HK-2 (cell line): Measurements from ENCODE around the gene SGTA.
"Not testable (repeated sequence)": the region's sequence is repeated elsewhere in the genome, so short reads cannot be mapped to it uniquely, and the experiment has no call there.

Experiments used
- DNase-seq: peaks from one replicate; pipeline ENCODE4 v3.0.0-alpha.2; 2018; ENCODE audit not compliant: unreplicated experiment

SGTA gene

GRCh38 chr19:2713170-2713569 lies 69.9 kb downstream of the SGTA start:
- DNase-seq = not testable (repeated sequence)

GRCh38 chr19:2711875-2712205 lies 71.2 kb downstream of the SGTA start:
- no peak for DNase-seq

- peak; percentile 50 for DNase-seq
Observed at GRCh38 chr19:2711172-2711874, 71.8 kb downstream of the SGTA start.

- DNase-seq = no peak
Observed at GRCh38 chr19:2706251-2706650, 76.8 kb downstream of the SGTA start.
